ENCODE measurements around the gene CRNN.

CRNN gene

GRCh38 chr1:152413909-152414308, at the start of gene CRNN:
CRNN (minus strand) TSS chr1:152414263; CDS start chr1:152412233, 2,030 bp downstream.
- DNase-seq (ENCODE audit: low read depth) = no peak

DNA sequence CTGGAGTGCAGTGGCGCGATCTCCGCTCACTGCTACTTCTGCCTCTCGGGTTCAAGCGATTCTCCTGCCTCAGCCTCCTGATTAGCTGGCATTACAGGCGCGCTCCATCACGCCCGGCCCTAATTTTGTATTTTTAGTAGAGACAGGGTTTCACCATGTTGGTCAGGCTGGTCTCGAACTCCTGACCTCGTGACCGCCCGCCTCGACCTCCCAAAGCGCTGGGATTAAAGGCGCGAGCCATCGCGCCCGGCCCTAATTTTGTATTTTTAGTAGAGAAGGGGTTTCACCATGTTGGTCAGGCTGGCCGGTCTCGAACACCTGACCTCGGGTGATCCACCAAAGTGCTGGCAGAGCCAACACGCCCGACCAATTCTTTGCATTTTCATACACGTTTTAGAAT, 48.6 kb upstream of the CRNN start:
- no peak for DNase-seq (ENCODE audit: low read depth)

GRCh38 chr1:152461544-152461943, 47.5 kb upstream of the CRNN start:
- DNase-seq (ENCODE audit: low read depth) = peak; percentile 4

- DNase-seq (ENCODE audit: low read depth) = no peak
These were observed 46.5 kb upstream of the CRNN start for GRCh38 chr1:152460529-152460899.

- peak; percentile 15 for DNase-seq (ENCODE audit: low read depth)
These were observed 45.8 kb upstream of the CRNN start for GRCh38 chr1:152459596-152460528.

DNA sequence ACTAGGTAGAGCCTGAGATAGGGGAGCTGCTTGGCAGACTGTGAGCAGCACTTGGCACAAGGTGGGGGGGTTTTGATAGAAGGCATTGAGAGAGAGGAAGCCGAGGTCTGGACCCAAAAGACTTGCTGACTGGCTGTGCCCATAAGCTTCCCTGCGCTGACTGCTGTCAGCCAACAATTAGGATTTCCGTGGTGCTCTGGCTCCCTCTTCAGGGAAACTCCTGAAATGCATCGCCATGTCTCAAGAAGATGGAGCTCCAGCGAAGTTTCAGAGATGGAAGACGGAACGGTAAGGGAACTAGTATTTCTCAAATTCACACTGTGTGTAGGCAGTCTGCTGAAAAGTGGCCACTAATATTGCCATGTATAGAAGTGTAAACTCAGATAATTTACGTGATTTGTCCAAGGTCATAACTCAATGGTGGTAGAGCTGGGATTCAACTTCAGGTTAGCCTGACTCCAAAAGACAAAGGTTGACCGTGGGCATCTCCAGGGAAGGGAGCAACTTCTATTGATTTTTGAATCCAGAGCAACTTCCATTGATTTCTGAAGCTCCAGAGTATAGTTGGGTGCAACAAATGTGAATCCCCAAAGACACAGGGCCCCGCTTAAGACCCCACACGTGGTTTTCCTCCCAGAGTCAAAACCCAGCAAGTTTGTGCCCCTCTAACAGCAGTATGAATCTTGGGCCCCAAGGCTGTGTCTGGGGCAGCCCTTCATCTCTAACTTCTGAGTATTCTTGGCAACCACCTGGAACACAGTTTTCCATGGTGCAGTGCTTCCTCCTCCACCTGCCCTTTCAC, 44.5 kb upstream of the CRNN start:
- peak; percentile 35 for DNase-seq (ENCODE audit: low read depth)

DNA sequence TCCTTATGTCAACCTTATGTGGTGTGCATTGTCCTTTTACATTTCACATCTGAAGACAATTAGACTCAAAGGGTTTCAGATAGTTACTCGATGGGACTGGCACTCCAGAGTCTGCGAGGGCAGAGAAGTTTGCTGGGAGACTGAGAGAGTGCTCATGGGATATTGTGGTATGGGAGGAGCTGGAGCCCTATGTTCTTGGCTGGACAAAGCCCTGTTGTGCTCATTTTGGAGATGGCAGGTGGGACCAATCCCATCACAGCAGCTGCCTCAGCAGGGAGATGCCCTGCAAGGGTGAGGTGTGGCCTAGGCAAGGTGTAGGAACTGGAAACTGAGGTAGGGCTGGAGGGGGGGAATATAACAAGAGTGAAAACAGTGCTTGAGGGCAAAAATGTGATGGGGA, 43.5 kb upstream of the CRNN start:
- DNase-seq (ENCODE audit: low read depth) = no peak

DNA sequence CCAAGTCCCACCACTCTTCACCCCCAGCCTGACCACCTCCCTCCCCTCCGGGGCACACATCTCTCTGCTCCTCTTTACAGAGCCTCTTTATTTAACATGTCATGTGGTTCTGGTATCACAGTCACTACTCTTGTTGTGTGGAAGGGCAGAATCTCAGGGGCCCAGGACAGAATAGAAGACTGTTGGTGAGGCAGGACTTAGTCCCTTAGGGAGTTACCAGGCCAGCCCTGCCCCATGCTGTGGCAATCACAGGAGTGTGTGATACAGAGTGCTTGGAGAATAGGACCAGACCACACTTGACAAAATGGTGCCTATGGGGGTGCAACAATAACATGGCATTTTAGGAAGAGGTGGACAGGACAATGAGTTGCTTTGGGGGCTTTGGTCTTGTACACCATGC, 43.0 kb upstream of the CRNN start:
- DNase-seq (ENCODE audit: low read depth) = no peak

- DNase-seq (ENCODE audit: low read depth) = no peak
These were observed 37.2 kb upstream of the CRNN start for GRCh38 chr1:152451254-152451653.

GRCh38 chr1:152449661-152450060, 35.6 kb upstream of the CRNN start:
- DNase-seq (ENCODE audit: low read depth) = no peak

- DNase-seq (ENCODE audit: low read depth) = no peak
These were observed 34.4 kb upstream of the CRNN start for GRCh38 chr1:152448496-152448895.

DNA sequence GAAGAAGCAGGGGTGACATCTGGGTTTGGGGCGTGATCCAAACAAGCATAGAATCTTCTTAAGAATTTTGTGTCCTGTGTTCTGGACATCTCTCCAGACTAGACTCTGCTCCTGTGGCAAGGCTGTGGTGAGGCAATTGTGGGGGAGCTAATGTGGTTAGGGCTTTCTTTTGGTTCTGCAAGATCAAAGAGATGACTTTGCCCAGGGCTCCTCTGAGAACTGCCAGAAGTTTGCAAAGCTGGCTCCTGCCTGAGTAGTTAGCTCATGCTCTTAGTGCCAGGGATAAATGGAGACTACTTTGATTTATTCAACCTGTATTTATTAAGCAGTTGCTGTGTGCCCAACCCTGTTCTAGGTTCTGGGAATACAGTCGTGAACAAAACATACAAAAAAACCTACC, 34.0 kb upstream of the CRNN start:
- DNase-seq (ENCODE audit: low read depth) = no peak

GRCh38 chr1:152447484-152447883, 33.4 kb upstream of the CRNN start:
- DNase-seq (ENCODE audit: low read depth) = no peak

DNA sequence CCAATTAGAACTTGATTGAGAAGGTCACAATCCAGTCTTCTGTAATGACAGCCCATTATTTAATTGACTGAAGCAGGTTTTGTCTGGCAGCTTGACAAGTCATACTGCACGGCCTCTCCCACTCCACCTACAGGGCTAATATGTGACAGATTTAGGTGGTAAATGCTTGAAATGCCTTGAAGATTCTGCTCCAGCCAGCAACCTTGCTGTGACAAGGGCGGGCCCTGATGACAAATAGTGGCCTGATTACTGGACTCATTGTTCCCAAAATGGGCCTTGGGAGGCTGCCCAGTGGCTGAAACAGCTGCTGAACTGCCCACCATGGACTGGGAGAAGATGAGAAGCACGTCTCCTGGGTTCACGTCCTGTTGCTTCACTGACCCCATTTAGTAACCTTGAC, 30.0 kb upstream of the CRNN start:
- no peak for DNase-seq (ENCODE audit: low read depth)

DNA sequence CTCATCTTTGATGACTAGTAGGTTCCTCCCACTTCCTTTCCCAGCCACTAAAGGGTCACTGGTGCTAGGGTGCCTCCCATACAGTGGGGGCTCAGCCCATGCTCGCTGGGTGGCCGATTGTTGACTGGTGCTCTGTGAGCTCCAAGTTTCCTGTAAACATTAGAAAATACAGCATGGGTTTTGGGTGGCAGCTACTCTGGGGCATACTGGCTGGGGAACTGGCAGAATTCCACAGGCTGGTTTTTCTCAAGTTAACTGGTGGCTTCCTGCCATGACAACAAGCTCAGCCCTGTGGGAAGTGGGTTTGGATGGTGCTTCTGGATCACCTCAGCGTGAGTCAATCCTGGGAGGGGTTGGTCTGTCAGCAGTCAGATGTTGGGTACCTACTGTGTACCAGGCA, 28.7 kb upstream of the CRNN start:
- no peak for DNase-seq (ENCODE audit: low read depth)

DNA sequence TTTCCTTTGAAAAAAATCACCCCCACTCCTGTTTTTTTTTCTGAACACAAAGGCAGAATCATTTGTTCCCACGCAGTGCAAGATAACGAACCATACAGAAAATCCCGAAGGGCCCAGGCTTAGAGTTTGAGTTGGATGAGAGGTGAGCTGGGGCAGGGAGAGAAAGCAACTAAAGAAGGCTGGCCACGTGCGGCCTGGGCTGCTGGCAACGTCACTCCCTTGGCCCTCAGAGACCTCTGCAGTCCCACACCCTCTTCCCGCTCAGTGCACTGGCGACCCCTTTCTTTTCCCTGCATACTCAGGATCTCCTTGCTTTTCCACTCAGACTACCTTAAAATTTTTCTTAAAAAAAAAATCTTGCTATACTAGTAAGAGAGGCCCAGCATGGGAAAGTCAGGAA, 28.2 kb upstream of the CRNN start:
- DNase-seq (ENCODE audit: low read depth) = no peak

- DNase-seq (ENCODE audit: low read depth) = no peak
These were observed 27.7 kb upstream of the CRNN start for GRCh38 chr1:152441756-152442155.

DNA sequence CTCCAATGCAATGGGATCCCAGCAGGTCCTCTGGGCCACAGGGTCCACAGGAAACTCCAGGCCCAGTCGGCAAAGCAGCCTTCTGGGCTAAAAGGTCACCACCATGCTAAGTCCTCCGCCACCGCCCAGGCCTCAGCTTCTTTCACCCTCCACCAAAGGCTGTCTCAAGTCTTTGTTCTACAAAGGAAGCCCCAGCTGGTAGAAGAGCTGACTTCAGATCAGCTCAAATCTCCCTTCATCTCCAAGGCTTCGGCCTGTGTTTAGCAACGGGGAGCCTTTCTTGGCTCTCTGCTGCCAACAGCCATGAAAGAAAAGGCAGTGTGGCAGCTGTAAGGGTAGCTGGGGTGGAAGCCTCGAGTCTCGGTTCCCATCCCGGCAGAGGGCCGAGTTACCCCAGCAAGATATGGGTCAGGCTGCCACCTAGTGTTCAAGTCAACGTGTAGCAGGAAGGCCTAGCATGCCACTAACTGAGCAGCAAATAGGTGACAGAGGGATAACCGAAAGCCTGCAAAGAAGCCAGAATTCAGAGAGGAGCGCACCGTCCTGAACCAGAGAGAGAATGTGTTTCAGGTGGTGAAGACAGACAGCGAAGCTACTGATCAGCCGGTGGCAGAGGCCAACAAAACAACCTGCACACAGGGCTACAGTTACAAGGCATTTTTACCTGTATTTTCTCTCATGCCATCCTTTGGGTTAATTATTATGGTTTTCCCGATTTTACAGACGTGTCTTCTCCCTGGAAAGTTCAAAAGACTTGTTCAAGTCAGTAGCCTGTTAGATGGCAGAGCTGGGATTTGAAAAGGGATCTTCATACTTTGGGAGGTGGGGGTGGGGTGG, 26.8 kb upstream of the CRNN start:
- DNase-seq (ENCODE audit: low read depth) = peak; percentile 18

DNA sequence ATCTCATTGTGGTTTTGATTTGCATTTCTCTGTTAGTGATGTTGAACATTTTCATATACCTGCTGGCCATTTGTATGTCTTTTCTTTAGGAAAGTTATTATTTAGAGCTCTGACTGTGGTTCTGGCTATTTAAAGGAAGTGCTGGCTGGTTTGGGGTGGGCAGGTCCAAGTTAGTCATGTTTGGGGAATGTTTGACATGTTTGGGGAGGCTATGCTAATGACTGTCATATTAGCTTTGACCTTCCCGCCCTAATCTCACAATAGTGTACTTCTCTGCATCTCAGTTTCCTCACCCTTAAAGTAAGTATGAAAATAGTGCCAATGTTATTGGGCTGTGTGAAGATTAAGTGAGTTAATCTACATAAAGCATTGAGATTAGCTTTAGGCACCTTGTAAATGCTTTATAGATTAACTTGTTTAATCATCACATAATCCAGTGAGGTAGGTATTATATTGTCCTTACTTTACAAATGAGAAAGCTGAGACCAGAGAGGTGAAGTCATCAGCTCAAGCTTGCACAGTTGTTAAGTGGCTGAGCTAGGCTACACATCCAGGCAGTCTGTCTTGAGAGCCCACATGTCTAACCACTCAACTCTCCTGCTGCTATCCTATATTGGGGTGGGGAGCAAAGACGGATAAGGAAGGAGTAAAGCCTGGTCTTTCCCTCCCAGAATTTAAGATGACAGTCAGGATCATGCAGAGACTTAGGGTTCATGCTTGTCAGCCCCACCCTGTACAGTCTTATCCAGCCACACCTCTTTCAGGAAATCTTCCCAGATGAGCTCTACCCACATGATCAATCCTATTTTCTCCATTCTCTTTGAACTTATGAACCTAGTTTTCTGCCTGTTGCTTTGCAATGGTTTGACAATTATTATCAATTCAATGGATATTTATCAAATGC, 22.8 kb upstream of the CRNN start:
- DNase-seq (ENCODE audit: low read depth) = no peak

DNA sequence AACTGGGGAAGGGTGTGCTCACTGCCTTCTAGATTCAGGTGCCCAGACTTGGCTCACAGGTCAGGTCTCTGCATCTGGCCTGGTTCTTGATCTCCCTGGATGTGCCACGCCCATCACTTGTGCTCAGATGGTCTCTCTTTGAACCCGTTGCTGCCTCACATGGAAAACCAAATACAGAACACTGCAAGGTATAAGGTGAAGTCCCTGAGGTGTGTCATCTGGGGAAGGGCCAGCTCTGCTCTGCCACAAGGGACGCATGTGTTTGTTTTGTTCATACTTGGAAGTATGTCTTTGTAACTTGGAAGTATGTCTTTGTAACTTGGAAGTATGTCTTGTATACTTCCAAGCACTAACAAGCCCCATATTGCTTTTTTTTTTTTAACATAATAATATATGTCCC, 13.4 kb upstream of the CRNN start:
- DNase-seq (ENCODE audit: low read depth) = no peak

GRCh38 chr1:152426731-152427130, 12.7 kb upstream of the CRNN start:
- no peak for DNase-seq (ENCODE audit: low read depth)

All from non-pigmented ciliary epithelial cell (primary cell).